Endothelial cell of hepatic sinusoid (primary cell): Measurements from ENCODE around the gene NPIPA1.
"Not testable (repeated sequence)": the region's sequence is repeated elsewhere in the genome, so short reads cannot be mapped to it uniquely, and the experiment has no call there.

ENCODE experiments used
- in situ Hi-C: cut with HindIII; loops from 2 replicates; pipeline ENCODE4 v1.10.0; 2017; ENCODE audit warnings: low sequenced_read_pairs

The NPIPA1 gene

GRCh38 chr16:14937143-14937542, at the start of gene NPIPA1:
TSS of gene NPIPA1 (plus strand) at chr16:14937443. CDS start at chr16:14937443, 0 bp downstream.
- in situ Hi-C loops, result not testable (repeated sequence)

DNA sequence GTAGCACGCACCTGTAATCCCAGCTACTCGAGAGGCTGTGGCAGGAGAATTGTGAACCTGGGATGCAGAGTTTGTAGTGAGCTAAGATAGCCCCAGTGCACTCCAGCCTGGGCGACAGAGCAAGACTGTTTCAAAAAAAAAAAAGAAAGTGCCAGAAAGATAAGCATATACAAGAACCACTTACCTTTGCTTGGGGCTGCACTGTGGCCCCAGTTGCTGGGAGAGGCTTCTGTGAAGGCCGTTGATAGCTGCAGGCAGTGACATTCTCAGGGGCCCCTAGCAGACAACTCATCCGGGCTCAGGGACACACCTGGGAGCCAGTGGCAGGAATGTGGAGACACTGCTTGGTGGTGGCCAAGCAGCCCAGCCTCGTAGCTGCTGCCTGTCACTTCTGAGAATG, 45.1 kb upstream of the NPIPA1 start:
- in situ Hi-C loops, result not testable (repeated sequence)

DNA sequence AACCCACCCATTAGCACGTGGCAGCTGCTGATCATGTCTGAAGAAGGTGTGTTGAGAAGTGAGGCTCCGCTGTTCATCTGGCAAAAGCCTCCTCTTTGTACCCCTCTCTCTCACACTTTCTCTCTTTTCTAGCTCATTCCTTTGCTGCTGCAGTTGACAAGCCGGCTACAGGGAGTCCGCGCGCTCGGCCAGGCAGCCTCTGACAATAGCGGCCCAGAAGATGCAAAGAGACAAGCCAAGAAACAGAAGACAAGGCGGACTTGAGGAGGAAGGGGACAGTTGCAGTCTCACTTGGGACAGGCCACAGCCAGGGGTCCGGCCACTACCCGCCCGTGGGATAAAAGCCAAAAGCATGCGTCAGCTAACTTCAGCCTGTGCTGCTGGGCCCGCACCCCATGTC, 41.9 kb upstream of the NPIPA1 start:
- in situ Hi-C loops, result not testable (repeated sequence)

GRCh38 chr16:14896023-14896422, 41.2 kb upstream of the NPIPA1 start:
- in situ Hi-C loops, result not testable (repeated sequence)

- in situ Hi-C loops, result not testable (repeated sequence)
Observed at GRCh38 chr16:14897006-14897664, 40.1 kb upstream of the NPIPA1 start.

DNA sequence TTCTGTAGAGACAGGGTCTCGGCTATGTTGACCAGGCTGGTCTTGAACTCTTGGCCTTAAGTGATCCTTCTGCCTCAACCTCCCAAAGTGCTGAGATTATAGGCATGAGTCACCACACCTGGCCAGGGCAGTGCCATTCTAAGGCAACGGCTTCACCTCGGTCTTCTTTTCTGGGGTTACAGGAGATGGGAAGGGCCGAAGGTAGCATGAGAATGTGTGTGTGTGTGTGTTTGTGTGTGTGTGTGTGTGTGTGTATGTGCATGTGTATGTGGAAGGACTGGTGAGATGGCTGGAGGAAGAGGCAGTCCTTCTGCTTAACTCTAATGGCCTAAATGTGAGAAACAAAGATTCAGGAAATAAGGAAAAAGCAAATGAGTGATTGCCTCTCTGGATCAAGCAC, 39.1 kb upstream of the NPIPA1 start:
- in situ Hi-C loops, result not testable (repeated sequence)

DNA sequence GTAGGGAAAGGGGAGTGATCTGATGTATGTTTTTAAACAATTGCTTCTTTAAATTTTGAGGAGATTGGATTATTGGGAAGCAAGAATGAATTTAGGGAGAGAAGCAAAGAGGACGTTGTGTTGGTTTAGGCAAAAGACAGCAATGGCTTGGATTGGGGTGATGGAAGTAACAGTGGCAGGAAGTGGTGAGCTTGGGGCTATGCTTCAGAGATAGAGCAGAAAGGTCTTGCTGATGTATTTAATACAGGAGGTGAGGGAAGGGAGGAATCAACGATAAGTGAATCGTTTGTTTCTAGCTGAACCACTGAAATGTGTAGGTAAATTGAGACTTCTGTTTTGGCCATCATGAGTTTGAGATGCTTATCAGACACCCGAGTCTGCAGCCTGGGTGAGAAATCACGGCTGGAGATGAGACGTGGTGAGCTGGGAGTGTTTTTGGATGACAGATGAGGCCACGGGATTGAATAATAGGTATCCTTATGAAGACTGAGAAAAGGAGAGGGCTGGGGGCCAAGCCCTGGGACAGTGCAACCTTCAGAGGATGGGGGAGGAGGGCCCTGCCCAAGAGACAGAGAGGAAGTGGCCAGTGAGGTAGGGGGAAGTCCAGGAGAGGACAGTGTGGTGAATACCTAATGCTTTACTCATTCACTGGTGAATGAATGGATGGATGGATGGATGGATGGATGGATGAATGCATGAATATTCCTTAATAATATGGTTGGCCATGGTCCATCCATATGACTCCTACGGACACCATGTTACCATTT, 33.9 kb upstream of the NPIPA1 start:
- in situ Hi-C loops, result not testable (repeated sequence)

GRCh38 chr16:14909744-14910143, 27.5 kb upstream of the NPIPA1 start:
- in situ Hi-C loops, result not testable (repeated sequence)

DNA sequence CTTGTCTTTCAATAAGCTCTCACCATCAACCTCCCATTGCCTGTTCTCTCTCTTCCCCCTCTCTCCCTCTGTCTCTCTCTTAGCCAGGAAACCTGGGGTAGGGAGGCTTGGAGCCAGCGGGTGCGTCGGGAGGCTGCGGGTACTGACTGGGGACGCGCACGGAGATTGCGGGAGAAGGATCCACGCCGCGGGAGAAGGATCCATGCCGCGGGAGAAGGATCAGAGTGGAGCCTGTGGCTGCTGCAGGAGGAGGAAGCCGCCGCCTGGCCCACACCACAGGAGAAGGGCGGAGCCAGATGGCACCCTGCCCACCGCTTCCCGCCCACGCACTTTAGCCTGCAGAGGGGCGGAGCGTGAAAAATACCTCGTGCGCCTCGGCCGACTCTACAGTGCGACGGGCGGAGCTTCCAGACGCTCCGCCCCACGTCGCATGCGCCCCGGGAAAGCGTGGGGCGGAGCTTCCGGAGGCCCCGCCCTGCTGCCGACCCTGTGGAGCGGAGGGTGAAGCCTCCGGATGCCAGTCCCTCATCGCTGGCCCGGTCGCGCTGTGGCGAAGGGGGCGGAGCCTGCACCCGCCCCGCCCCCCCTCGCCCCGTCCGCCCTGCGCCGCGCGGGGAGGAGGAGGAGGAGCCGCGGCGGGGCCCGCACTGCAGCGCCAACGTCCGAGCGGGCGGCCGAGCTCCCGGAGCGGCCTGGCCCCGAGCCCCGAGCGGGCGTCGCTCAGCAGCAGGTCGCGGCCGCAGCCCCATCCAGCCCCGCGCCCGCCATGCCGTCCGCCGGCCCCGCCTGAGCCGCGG, 26.2 kb upstream of the NPIPA1 start:
- in situ Hi-C loops, result not testable (repeated sequence)

DNA sequence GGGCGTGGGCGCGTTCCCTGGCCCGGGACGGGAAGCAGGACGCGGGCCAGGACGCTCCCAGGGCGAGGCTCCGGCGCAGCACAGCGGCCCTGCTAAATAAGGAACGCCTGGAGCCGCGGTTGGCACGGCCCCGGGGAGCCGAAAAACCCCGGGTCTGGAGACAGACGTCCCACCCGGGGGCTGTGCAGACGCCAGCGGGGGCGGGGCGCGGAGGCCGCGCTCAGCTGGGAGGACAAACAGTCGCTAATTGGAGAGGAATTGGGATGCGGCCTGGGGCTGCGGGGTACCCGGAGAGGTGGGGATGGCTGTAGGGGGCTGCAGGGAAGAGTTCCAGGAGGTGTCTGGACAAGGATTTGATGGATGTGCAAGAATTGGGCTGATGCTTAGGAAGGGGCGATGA, 25.3 kb upstream of the NPIPA1 start:
- in situ Hi-C loops, result not testable (repeated sequence)

DNA sequence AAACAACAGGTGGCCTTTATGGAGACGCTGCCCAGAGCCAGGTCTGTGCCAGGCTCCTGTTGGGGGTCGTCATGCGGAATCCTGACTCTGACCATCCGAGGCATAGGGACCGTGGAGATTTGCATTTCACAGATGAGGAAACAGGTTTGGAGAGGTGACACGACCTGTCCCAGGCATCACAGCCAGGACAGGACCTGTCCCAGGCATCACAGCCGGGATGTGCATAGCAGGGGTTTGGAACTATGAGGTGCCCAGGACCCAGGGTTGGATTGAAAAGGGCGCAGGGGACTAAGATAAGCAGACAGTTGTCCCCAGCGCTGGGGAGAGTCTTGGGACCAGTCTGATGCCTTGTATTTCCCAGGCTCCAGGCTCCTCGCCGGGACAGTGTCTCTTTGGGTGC, 24.7 kb upstream of the NPIPA1 start:
- in situ Hi-C loops, result not testable (repeated sequence)

- in situ Hi-C loops, result not testable (repeated sequence)
Observed at GRCh38 chr16:14918504-14918903, 18.7 kb upstream of the NPIPA1 start.

GRCh38 chr16:14919837-14920600, 17.2 kb upstream of the NPIPA1 start:
- in situ Hi-C loops, result not testable (repeated sequence)

DNA sequence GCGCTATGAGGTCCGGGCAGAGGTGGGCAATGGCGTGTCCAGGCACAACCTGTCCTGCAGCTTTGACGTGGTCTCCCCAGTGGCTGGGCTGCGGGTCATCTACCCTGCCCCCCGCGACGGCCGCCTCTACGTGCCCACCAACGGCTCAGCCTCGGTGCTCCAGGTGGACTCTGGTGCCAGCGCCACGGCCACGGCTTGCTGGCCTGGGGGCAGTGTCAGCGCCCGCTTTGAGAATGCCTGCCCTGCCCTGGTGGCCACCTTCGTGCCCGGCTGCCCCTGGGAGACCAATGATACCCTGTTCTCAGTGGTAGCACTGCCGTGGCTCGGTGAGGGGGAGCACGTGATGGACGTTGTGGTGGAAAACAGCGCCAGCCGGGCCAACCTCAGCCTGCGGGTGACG, 15.0 kb upstream of the NPIPA1 start:
- in situ Hi-C loops, result not testable (repeated sequence)

DNA sequence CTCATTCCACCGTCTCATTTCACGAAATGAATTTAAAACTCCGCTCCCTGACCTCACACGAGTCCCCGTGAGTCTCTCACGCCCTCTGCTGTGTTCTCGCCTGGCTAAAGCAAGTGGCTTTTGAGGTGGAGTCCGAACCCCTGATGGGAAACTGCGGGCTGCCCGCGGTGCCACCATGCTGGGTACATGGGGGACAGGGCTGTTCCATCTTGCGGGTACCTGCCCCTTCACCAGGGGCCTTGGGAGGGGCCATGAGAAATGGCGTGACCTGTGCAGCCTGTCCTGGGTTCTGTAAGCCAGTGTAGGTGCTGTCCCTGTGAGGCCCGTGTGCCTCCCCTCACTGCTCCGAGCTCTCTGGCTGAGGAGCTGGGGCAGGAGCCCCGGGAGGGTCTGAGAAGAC, 14.3 kb upstream of the NPIPA1 start:
- in situ Hi-C loops, result not testable (repeated sequence)

GRCh38 chr16:14923394-14924088, 13.7 kb upstream of the NPIPA1 start:
- in situ Hi-C loops, result not testable (repeated sequence)

DNA sequence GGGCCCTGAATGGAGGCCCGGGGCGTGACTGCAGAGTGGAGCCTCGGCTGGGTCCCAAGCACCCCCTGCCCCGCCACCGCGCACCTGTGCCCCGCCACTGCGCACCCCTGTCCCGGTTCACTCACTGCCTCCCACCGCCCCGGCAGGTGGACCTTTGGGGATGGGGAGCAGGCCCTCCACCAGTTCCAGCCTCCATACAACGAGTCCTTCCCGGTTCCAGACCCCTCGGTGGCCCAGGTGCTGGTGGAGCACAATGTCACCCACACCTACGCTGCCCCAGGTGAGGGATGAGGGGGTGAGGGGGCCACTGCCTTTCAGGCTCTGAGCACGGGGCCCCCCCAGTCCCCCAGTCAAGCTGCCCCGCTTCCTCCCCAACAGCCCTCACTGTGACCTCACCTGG, 12.9 kb upstream of the NPIPA1 start:
- in situ Hi-C loops, result not testable (repeated sequence)

DNA sequence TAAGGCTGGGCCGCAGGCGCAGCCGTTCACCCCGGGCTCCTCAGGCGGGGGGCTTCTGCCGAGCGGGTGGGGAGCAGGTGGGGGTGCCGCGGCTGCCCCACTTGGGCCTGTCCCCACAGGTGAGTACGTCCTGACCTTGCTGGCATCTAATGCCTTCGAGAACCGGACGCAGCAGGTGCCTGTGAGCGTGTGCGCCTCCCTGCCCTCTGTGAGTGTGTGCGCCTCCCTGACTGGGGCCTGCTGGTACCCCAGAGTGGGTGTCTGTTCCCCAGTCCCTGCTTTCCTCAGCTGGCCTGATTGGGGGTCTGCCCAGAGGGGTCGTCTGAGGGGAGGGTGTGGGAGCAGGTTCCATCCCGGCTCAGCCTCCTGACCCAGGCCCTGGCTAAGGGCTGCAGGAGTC, 12.3 kb upstream of the NPIPA1 start:
- in situ Hi-C loops, result not testable (repeated sequence)

GRCh38 chr16:14928064-14928714, 9.1 kb upstream of the NPIPA1 start:
- in situ Hi-C loops, result not testable (repeated sequence)

- in situ Hi-C loops, result not testable (repeated sequence)
Observed at GRCh38 chr16:14929176-14929575, 8.1 kb upstream of the NPIPA1 start.
